Astrocyte (in vitro differentiated cells and primary cell): ENCODE data around the gene SRCAP. TPM values are rescaled to one million over a fixed set of nuclear protein-coding genes. Genes with fewer than 3 reads are reported as not detected.

Source experiments
- DNase-seq: peaks from one replicate; pipeline ENCODE4 v3.0.0-alpha.2; 2010; ENCODE audit warnings: low read depth
- FAIRE-seq: peaks from 2 replicates; lab custom pipeline; 2011; peaks lifted over from hg19 to GRCh38; lab: Jason Lieb, UNC
- H2AFZ ChIP-seq: 2 replicates; pipeline ENCODE4 v1.6.0; 2012; ENCODE audit warnings: low read depth, low read length, inconsistent platforms
- H3K27ac ChIP-seq: 2 replicates; pipeline ENCODE4 v1.5.1; 2011; ENCODE audit warnings: low read depth, low read length, inconsistent platforms
- H3K27me3 ChIP-seq: 2 replicates; pipeline ENCODE4 v1.6.0; 2011; ENCODE audit warnings: low read length, inconsistent platforms; ENCODE audit not compliant: insufficient read depth
- H3K36me3 ChIP-seq: 2 replicates; pipeline ENCODE4 v1.5.1; 2011; ENCODE audit warnings: low read length, inconsistent platforms; ENCODE audit not compliant: insufficient read depth
- H3K4me1 ChIP-seq: 2 replicates; pipeline ENCODE4 v1.5.1; 2011; ENCODE audit warnings: low read length, inconsistent platforms; ENCODE audit not compliant: insufficient read depth
- H3K4me2 ChIP-seq: 2 replicates; pipeline ENCODE4 v1.6.0; 2012; ENCODE audit warnings: low read length, inconsistent platforms
- H3K4me3 ChIP-seq: 2 replicates; pipeline ENCODE4 v1.5.1; 2011; ENCODE audit warnings: low read depth, mild to moderate bottlenecking, low read length, inconsistent platforms; ENCODE audit not compliant: insufficient read depth
- H3K79me2 ChIP-seq: 2 replicates; pipeline ENCODE4 v1.6.0; 2012; ENCODE audit warnings: mild to moderate bottlenecking, low read length, inconsistent platforms; ENCODE audit not compliant: insufficient read depth
- H3K9ac ChIP-seq: 2 replicates; pipeline ENCODE4 v1.6.0; 2012; ENCODE audit warnings: mild to moderate bottlenecking, low read length, inconsistent platforms
- H3K9me3 ChIP-seq: 2 replicates; pipeline ENCODE4 v1.5.1; 2012; ENCODE audit warnings: low read depth, mild to moderate bottlenecking, low read length, inconsistent platforms; ENCODE audit not compliant: insufficient read depth
- H4K20me1 ChIP-seq: 2 replicates; pipeline ENCODE4 v1.6.0; 2012; ENCODE audit warnings: low read length, inconsistent platforms; ENCODE audit not compliant: insufficient read depth
- H3K27ac Mint-ChIP-seq: one replicate; pipeline ENCODE4 v1.8.0; 2021; ENCODE audit warnings: mild to moderate bottlenecking, mixed read lengths; ENCODE audit not compliant: unreplicated experiment
- H3K27me3 Mint-ChIP-seq: one replicate; pipeline ENCODE4 v1.8.0; 2021; ENCODE audit warnings: low read depth, mixed read lengths; ENCODE audit not compliant: unreplicated experiment
- H3K36me3 Mint-ChIP-seq: one replicate; pipeline ENCODE4 v1.8.0; 2021; ENCODE audit warnings: low read depth, mixed read lengths; ENCODE audit not compliant: unreplicated experiment
- H3K4me1 Mint-ChIP-seq: one replicate; pipeline ENCODE4 v1.8.0; 2021; ENCODE audit warnings: low read depth, mixed read lengths; ENCODE audit not compliant: unreplicated experiment
- H3K4me3 Mint-ChIP-seq: one replicate; pipeline ENCODE4 v1.8.0; 2021; ENCODE audit warnings: mild to moderate bottlenecking, moderate library complexity, mixed read lengths; ENCODE audit not compliant: unreplicated experiment
- H3K9me3 Mint-ChIP-seq: one replicate; pipeline ENCODE4 v1.8.0; 2021; ENCODE audit warnings: mild to moderate bottlenecking, mixed read lengths; ENCODE audit not compliant: unreplicated experiment
- CTCF ChIP-seq: IDR thresholded peaks from 2 replicates; pipeline ENCODE4 v1.5.1; 2011; ENCODE audit warnings: low read depth, mild to moderate bottlenecking, inconsistent platforms, low read length, moderate library complexity; ENCODE audit not compliant: insufficient read depth
- EZH2 ChIP-seq: IDR thresholded peaks from 2 replicates; pipeline ENCODE4 v1.6.1; 2012; ENCODE audit warnings: mild to moderate bottlenecking, low read length, inconsistent platforms; ENCODE audit not compliant: insufficient read depth
- total RNA-seq: library from RNA; stranded (reverse); gene quantifications from 2 replicates; pipeline ENCODE4 v1.2.1, GENCODE V29; 2021

The SRCAP gene
- total RNA-seq, 1 donor from 2014 or later: 50.4 TPM

DNA sequence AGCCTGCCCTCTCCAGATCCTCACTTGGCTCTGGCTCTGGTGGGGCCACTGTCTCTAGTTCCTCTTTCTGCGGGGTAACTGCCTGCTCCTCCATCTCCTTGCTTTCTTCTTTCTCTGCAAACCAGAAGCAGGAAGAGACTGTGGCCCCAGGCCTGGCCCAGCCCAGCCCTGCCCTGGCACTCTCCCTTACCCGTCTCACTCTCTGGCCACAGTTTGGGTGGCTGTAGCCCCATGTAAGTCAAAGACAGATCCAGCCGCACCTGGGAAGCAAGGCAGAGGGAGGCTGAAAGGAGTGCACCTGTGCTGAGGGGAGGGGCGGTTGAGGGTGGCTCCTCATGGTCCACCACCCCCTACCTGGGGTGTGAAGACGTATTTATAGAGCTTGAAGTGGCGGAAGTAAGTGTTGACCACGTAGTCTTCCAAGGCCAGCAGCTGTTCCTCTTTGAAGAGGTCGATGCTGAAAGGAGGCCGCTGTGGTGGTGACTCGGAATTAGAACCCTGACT, 60.1 kb downstream of the SRCAP start:
- H3K27me3 Mint-ChIP-seq: no peaks in the 10 kb centered on the region

GRCh38 chr16:30760001-30760559, 61.1 kb downstream of the SRCAP start:
- no peak for DNase-seq
- H4K20me1 ChIP-seq: peaks cover 25% of the 10 kb centered on the region
- no peak overlapping the region for H3K27ac ChIP-seq
- peak overlapping the region; percentile 96 for H3K4me3 Mint-ChIP-seq
- H3K9ac ChIP-seq: no peak overlapping the region
- no peak overlapping the region for H3K4me3 ChIP-seq
- H3K4me1 Mint-ChIP-seq: peaks cover 10% of the 10 kb centered on the region
- H2AFZ ChIP-seq: no peak overlapping the region
- no peaks in the 10 kb centered on the region for H3K27me3 ChIP-seq
- H3K36me3 Mint-ChIP-seq: peaks cover 6% of the 10 kb centered on the region
- no peaks in the 10 kb centered on the region for H3K9me3 ChIP-seq
- H3K9me3 Mint-ChIP-seq: no peaks in the 10 kb centered on the region
- no peaks in the 10 kb centered on the region for H3K27me3 Mint-ChIP-seq
- H3K79me2 ChIP-seq: peaks cover 30% of the 10 kb centered on the region
- H3K4me2 ChIP-seq: peak overlapping the region; percentile 90
- TF ChIP-seq EZH2: no peak
- TF ChIP-seq CTCF: no peak
- peaks cover 12% of the 10 kb centered on the region for H3K4me1 ChIP-seq
- peaks cover 18% of the 10 kb centered on the region for H3K36me3 ChIP-seq
- no peak for FAIRE-seq
- H3K27ac Mint-ChIP-seq: no peak overlapping the region

More for the DNA sequence above, 60.1 kb downstream of the SRCAP start:
- H4K20me1 ChIP-seq: peaks cover 15% of the 10 kb centered on the region
- DNase-seq: no peak
- no peak overlapping the region for H3K4me3 ChIP-seq
- H3K4me1 ChIP-seq: peaks cover 12% of the 10 kb centered on the region
- H3K4me1 Mint-ChIP-seq: peaks cover 10% of the 10 kb centered on the region
- no peaks in the 10 kb centered on the region for H3K27me3 ChIP-seq
- H3K9me3 Mint-ChIP-seq: no peaks in the 10 kb centered on the region
- H3K27ac ChIP-seq: no peak overlapping the region
- FAIRE-seq: no peak
- no peak overlapping the region for H3K9ac ChIP-seq
- no peaks in the 10 kb centered on the region for H3K9me3 ChIP-seq
- H3K36me3 ChIP-seq: peaks cover 12% of the 10 kb centered on the region
- peaks cover 4% of the 10 kb centered on the region for H3K36me3 Mint-ChIP-seq
- no peak overlapping the region for H2AFZ ChIP-seq
- no peak for TF ChIP-seq CTCF
- no peak for TF ChIP-seq EZH2
- no peak overlapping the region for H3K4me2 ChIP-seq
- H3K79me2 ChIP-seq: peaks cover 20% of the 10 kb centered on the region
- H3K4me3 Mint-ChIP-seq: no peak overlapping the region
- H3K27ac Mint-ChIP-seq: no peak overlapping the region
